ENCODE measurements around the gene RNF186.
"Not testable (repeated sequence)": the region's sequence is repeated elsewhere in the genome, so short reads cannot be mapped to it uniquely, and the experiment has no call there.

RNF186 gene

GRCh38 chr1:19824541-19824940 lies 9.5 kb upstream of the RNF186 start:
- ChIA-PET CTCF (interaction anchor here (0.8 kb wide), 1 partner anchor 120 kb away, joined by 3 read pairs; no protein-coding TSS in a partner anchor), POLR2A (no interaction called here)
- no peak for DNase-seq (ENCODE audit: extremely low spot score)
- no peak for TF ChIP-seq SUZ12 (IDR thresholded peaks at IDR 0.05)
- TF ChIP-seq ELF4 (IDR thresholded peaks at IDR 0.05), result no peak
- TF ChIP-seq SP1 (IDR thresholded peaks at IDR 0.05), result no peak
- TF ChIP-seq HDGF (IDR thresholded peaks at IDR 0.05; ENCODE audit: borderline replicate concordance), result no peak
- TF ChIP-seq FOXM1 (IDR thresholded peaks at IDR 0.05; ENCODE audit: borderline replicate concordance), result no peak
- TF ChIP-seq ZNF384 (IDR thresholded peaks at IDR 0.05), result no peak
- TF ChIP-seq BHLHE40 (IDR thresholded peaks at IDR 0.05; ENCODE audit: borderline replicate concordance), result no peak
- TF ChIP-seq, protein P1, sequence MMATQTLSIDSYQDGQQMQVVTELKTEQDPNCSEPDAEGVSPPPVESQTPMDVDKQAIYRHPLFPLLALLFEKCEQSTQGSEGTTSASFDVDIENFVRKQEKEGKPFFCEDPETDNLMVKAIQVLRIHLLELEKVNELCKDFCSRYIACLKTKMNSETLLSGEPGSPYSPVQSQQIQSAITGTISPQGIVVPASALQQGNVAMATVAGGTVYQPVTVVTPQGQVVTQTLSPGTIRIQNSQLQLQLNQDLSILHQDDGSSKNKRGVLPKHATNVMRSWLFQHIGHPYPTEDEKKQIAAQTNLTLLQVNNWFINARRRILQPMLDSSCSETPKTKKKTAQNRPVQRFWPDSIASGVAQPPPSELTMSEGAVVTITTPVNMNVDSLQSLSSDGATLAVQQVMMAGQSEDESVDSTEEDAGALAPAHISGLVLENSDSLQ (IDR thresholded peaks at IDR 0.05), result no peak
- no peak for TF ChIP-seq ARNT (IDR thresholded peaks at IDR 0.05)
- no peak for TF ChIP-seq NFRKB (IDR thresholded peaks at IDR 0.05)
- no peak for TF ChIP-seq TARDBP (IDR thresholded peaks at IDR 0.05)

DNA sequence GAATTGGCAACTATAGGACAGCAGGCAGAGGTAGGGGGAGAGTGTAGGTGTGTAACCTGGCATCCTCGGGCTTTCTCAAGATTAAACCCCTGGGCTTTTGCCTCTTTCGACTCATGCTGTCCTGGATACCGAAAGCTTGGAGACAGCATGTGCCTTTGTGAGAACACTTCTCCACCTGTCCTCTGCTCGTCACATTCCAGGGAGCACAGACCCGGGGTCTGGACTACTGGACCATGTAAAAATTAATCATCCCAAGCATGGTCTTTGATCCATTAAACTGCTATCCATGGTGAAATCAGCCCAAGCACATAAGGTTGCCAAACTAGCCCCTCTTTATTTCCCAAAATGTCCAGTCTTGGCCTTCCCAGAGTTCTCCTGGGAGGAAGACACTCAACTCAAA lies 9.0 kb upstream of the RNF186 start:
- ChIA-PET POLR2A (no interaction called here), CTCF (interaction anchor here (0.8 kb wide), 1 partner anchor 119 kb away, joined by 3 read pairs; no protein-coding TSS in a partner anchor)
- no peak for DNase-seq (ENCODE audit: extremely low spot score)
- TF ChIP-seq, protein P1 (IDR thresholded peaks at IDR 0.05), result no peak
- TF ChIP-seq L3MBTL2 (conservative IDR thresholded peaks at IDR 0.05) (no peak), ZNF384 (IDR thresholded peaks at IDR 0.05) (no peak), TARDBP (IDR thresholded peaks at IDR 0.05) (no peak), BHLHE40 (IDR thresholded peaks at IDR 0.05; ENCODE audit: borderline replicate concordance) (no peak), CTBP1 (IDR thresholded peaks at IDR 0.05; ENCODE audit: borderline replicate concordance) (no peak), ARNT (IDR thresholded peaks at IDR 0.05) (no peak), FOXM1 (IDR thresholded peaks at IDR 0.05; ENCODE audit: borderline replicate concordance) (no peak), SUZ12 (IDR thresholded peaks at IDR 0.05) (no peak), FOXA1 (IDR thresholded peaks at IDR 0.05) (no peak), ELF4 (IDR thresholded peaks at IDR 0.05) (no peak), HDGF (IDR thresholded peaks at IDR 0.05; ENCODE audit: borderline replicate concordance) (no peak)

DNA sequence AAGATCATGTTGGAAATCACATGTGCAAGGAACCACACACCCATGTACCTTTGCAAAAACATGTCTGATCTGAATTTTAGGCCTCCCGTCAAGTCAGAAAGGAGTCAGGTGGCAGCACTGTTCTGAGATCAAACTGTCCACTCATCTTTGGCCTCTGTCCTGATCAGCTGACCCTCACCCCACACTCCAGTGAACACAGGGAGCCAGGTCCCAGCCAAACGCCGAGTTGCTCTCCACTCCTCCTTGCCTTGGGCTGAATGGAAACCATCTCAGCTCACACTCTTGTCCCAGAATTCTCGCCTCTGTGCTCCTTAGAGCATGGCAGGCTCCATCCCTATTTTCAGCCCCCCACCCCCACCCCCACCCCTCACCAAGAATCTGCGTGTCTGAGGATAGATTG lies 4.6 kb upstream of the RNF186 start:
- POLR2A ChIA-PET, result no interaction called here
- TF ChIP-seq ZNF384 (IDR thresholded peaks at IDR 0.05) (no peak), L3MBTL2 (conservative IDR thresholded peaks at IDR 0.05) (no peak), SP1 (IDR thresholded peaks at IDR 0.05) (no peak), FOXA1 (IDR thresholded peaks at IDR 0.05) (no peak), LEF1 (IDR thresholded peaks at IDR 0.05; ENCODE audit: borderline replicate concordance) (no peak), FOXM1 (IDR thresholded peaks at IDR 0.05; ENCODE audit: borderline replicate concordance) (no peak), SUZ12 (IDR thresholded peaks at IDR 0.05) (no peak), ARNT (IDR thresholded peaks at IDR 0.05) (no peak), TARDBP (IDR thresholded peaks at IDR 0.05) (no peak), HDGF (IDR thresholded peaks at IDR 0.05; ENCODE audit: borderline replicate concordance) (no peak), ELF4 (IDR thresholded peaks at IDR 0.05) (no peak)
- TF ChIP-seq, protein P1 (IDR thresholded peaks at IDR 0.05), result no peak
- no peak for DNase-seq (ENCODE audit: extremely low spot score)
- CTCF ChIA-PET, result no interaction called here

- DNase-seq (ENCODE audit: extremely low spot score), result no peak
- TF ChIP-seq SUZ12 (IDR thresholded peaks at IDR 0.05) (no peak), FOXA1 (IDR thresholded peaks at IDR 0.05) (no peak), L3MBTL2 (conservative IDR thresholded peaks at IDR 0.05) (no peak)
- ChIA-PET POLR2A (no interaction called here), CTCF (no interaction called here)
Observed at GRCh38 chr1:19818324-19818723, 3.2 kb upstream of the RNF186 start.

DNA sequence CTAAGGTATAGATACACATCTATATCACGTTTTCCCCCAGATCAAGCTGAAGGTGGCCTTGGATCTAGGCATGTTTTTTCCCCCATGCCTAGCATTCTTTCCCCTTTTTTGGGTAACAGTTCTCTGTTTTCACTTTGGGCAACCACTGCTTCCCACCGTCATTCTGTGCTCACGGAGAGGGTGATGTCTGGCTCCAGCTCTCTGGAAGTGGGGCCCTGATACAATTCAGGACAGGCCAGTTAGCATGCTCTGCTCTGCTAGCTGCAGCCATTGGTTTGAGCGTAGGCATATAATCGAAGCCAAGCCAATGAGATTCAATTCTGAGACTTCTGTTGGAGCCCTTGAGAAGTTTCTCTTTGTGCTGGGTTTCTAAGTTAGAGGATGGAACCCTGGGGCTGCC lies 2.1 kb upstream of the RNF186 start:
- POLR2A ChIA-PET, result no interaction called here
- CTCF ChIA-PET, result no interaction called here
- TF ChIP-seq, protein P1 (IDR thresholded peaks at IDR 0.05), result no peak
- no peak for TF ChIP-seq HDGF (IDR thresholded peaks at IDR 0.05; ENCODE audit: borderline replicate concordance)
- no peak for DNase-seq (ENCODE audit: extremely low spot score)

DNA sequence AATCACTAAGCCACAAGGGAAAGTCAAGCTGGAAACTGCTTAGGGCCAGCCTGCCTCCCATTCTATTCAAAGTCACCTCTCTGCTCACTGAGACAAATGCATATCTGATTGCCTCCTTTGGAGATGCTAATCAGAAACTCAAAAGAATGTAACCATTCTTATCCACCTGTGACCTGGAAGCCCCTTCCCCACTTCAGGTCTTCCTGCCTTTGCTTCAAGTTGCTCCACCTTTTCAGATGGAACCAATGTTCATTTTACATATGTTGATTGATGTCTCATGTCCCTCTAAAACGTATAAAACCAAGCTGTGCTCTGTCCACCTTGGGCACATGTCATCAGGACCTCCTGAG lies 1.6 kb upstream of the RNF186 start:
- POLR2A ChIA-PET; DNase-seq (ENCODE audit: extremely low spot score); CTCF ChIA-PET: not testable (repeated sequence)

DNA sequence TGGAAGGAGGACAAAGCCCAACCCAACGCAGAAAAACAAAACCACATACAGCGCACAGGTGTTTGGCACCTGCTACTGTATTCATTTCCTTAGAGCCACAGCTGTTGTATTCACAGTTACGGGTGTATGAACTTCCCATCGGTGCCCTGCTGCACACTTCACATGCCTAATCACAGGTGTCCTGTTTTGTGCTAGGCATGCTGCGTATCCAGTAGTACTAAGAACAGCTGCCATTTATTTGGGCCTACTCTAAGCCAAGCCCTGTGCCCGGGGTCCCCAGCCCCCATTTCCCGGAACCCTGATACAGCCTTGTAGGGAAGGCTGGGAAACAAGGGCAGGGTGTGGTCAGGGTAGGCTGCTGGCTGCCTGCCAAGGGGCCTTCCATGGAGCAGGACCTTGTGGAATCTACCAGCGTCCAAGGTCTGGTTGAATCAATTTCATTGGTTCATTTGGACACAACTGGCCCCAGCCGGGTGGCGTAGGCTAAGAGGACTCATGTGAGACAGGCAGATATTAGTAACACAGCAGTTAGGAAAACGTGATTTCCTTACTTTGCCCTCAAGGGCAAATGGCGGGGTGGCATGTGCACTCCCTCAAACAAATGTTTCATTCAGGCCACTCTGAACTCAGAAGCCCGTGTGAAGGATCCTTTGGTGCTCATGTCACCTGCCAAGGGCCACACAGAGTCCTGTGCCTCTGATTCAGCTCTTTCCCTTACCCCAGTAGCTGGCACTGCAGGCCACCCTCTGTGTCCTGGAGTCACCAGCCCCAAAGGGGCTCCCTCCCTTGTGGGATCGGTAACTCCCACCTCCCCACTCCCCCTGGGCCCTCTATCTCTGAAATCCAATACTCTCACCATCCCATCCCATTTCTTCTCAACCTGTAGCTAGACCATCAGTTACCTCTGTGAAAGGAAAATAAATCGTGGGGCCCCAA lies 986 bp upstream of the RNF186 start:
- no peak for DNase-seq (ENCODE audit: extremely low spot score)
- TF ChIP-seq SUZ12 (IDR thresholded peaks at IDR 0.05) (no peak), TARDBP (IDR thresholded peaks at IDR 0.05) (no peak), L3MBTL2 (conservative IDR thresholded peaks at IDR 0.05) (no peak), CTBP1 (IDR thresholded peaks at IDR 0.05; ENCODE audit: borderline replicate concordance) (no peak), FOXA1 (IDR thresholded peaks at IDR 0.05) (no peak)
- ChIA-PET POLR2A (no interaction called here), CTCF (no interaction called here)

Data from HEK293T (cell line).